Fibroblast of mammary gland (primary cell): ENCODE measurements around the gene BLZF1.
"Not testable (repeated sequence)": the region's sequence is repeated elsewhere in the genome, so short reads cannot be mapped to it uniquely, and the experiment has no call there.

ENCODE experiments used
- DNase-seq: peaks from one replicate; pipeline ENCODE4 v3.0.0-alpha.2; 2010; ENCODE audit warnings: low read depth
- H3K4me3 ChIP-seq: 2 replicates; pipeline ENCODE4 v1.5.1; 2011; ENCODE audit warnings: low read depth, mild to moderate bottlenecking, low read length, moderate library complexity; ENCODE audit not compliant: control insufficient read depth
- TF ChIP-seq, protein P1 (sequence below): conservative IDR thresholded peaks from 2 replicates; pipeline ENCODE4 v1.5.1; 2011; ENCODE audit warnings: low read depth, low read length, inconsistent platforms; ENCODE audit not compliant: control insufficient read depth, insufficient read depth

The BLZF1 gene

DNA sequence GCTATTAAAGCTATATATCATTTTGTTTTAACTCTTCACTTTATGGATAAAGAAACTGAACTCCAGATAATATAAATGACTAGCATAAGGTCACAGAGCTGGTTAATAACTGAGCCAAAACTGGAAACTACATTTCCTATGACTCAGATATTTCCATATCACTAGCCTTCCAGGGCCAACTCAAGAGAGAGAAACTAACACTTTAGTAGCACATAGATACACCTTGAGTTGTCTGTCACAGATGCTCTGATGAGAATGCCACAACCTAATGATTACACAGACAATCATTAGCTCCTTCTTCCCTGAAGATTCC lies 41.1 kb upstream of the BLZF1 start:
- peak; percentile 56 for DNase-seq
- H3K4me3 ChIP-seq = no peak overlapping the region
- TF ChIP-seq, protein P1, sequence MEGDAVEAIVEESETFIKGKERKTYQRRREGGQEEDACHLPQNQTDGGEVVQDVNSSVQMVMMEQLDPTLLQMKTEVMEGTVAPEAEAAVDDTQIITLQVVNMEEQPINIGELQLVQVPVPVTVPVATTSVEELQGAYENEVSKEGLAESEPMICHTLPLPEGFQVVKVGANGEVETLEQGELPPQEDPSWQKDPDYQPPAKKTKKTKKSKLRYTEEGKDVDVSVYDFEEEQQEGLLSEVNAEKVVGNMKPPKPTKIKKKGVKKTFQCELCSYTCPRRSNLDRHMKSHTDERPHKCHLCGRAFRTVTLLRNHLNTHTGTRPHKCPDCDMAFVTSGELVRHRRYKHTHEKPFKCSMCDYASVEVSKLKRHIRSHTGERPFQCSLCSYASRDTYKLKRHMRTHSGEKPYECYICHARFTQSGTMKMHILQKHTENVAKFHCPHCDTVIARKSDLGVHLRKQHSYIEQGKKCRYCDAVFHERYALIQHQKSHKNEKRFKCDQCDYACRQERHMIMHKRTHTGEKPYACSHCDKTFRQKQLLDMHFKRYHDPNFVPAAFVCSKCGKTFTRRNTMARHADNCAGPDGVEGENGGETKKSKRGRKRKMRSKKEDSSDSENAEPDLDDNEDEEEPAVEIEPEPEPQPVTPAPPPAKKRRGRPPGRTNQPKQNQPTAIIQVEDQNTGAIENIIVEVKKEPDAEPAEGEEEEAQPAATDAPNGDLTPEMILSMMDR = no peak

DNA sequence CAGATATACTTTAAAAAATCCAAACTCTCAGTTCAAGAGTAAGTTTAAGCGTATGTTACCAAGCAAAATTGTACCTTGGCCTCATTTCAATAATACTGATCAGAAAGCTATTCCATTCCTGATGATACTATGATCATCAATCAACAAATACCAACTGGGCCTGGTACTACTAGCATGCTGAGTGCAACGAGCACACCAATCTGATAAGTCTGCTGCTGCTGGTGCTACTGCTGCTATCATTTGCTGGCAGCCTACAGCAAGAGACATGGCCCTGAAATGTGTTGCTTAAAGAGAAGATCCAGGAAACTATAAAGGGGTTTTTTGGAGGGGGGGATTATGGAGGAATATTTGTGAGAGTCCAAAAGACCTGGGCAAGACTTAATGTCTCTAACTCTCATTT lies 40.1 kb upstream of the BLZF1 start:
- TF ChIP-seq, protein P1 = no peak
- no peak for DNase-seq
- no peak overlapping the region for H3K4me3 ChIP-seq

DNA sequence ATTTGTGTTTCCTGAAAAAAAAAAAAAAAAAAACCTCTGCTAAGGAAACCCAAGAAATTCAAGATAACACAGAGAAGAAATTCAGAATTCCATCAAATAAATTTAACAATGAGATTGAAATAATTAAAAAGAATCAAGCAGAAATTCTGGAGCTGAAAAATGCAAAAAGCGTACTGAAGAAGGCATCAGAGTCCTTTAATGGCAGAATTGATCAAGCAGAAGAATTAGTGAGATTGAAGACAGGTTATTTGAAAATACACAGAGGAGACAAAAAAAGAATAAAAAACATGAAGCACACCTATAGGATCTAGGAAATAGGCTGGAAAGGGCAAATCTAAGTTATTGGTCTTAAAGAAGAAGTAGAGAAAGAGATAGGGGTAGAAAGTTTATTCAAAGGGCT lies 38.6 kb upstream of the BLZF1 start:
- no peak for DNase-seq
- no peak overlapping the region for H3K4me3 ChIP-seq
- TF ChIP-seq, protein P1 = no peak

DNA sequence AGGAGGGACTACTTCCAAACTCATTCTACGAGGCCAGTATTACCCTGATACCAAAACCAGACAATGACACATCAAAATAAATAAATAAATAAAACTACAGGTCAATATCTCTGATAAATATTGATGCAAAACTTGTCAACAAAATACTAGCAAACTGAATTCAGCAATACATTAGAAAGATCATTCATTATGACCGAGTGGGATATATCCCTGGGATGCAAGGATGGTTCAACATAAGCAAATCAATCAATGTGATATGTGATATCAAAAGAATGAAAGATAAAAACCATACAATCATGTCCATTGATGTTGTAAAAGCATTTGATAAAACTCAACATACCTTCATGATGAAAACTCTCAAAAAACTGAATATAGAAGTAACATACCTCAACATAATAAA lies 37.1 kb upstream of the BLZF1 start:
- no peak overlapping the region for H3K4me3 ChIP-seq
- TF ChIP-seq, protein P1 = no peak
- no peak for DNase-seq

DNA sequence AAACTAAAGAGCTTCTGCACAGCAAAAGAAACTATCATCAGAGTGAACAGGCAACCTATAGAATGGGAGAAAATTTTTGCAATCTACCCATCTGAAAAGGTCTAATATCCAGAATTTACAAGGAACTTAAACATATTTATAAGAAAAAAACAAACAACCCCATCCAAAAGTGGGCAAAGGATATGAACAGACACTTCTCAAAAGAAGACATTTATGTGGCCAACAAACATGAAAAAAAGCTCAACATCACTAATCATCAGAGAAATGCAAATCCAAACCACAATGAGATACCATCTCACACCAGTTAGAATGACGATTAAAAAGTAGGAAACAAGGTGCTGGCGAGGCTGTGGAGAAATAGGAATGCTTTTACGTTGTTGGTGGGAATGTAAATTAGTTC lies 33.3 kb upstream of the BLZF1 start:
- H3K4me3 ChIP-seq, DNase-seq: not testable (repeated sequence)

DNA sequence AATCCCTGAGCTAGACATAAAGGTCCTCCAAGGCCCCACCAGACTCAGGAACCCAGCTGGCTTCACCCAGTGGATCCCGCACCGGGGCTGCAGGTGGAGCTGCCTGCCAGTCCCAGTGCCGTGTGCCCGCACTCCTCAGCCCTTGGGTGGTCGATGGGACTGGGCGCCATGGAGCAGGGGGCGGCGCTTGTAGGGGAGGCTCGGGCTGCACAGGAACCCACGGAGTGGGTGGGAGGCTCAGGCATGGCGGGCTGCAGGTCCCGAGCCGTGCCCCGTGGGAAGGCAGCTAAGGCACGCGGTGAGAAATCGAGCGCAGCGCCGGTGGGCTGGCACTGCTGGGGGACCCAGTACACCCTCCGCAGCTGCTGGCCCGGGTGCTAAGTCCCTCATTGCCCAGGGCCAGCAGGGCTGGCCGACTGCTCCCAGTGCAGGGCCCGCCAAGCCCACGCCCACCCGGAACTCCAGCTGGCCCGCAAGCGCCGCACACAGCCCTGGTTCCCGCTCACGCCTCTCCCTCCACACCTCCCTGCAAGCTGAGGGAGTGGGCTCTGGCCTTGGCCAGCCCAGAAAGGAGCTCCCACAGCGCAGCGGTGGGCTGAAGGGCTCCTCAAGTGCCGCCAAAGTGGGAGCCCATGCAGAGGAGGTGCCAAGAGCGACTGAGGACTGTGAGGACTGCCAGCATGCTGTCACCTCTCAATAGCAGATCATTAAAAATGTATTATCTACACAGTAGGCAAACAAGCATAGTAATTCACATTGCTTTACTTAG lies 30.9 kb upstream of the BLZF1 start:
- H3K4me3 ChIP-seq, DNase-seq: not testable (repeated sequence)

DNA sequence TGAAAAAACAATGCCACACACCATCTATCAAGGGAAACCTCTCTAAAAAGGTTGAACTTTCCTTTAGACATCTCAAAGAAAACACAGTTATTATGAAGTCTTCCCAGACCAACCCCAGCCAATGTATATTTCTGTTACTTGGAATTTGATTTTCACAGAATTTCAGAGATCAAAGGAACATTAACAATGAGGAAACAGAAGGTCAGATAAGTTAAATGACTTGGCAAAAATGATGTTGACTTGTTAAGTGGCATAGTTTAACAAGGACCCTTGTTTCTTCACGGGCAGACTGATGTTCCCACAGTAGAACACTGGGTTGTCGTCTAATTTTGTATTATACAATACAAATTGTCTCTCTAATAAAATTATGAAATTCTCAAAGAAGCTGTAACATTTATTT lies 29.4 kb upstream of the BLZF1 start:
- no peak overlapping the region for H3K4me3 ChIP-seq
- no peak for DNase-seq
- TF ChIP-seq, protein P1 = no peak

DNA sequence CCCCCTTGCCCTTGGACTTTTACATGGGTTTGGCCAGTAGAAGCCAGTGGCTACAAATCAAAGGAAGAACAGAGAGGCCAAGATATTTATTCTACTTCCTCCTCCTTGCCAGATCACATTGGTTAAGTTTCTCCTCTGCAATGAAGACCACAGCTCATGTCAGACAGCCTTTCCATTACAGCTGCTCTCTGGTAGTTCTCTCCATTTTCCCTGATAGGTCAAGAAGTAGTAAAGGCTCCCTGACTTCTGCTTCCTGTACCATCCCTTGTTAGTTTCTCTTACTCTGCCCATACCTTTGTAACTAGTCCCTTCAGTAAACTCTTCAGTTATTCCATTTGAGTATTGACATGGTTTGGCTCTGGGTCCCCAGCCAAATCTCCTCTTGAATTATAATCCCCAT lies 28.2 kb upstream of the BLZF1 start:
- H3K4me3 ChIP-seq = no peak overlapping the region
- TF ChIP-seq, protein P1 = no peak
- no peak for DNase-seq
